Keratinocyte (primary cell): ENCODE measurements around the gene SHC3. TPM values are rescaled to one million over a fixed set of nuclear protein-coding genes. Genes with fewer than 3 reads are reported as not detected.

Experiments used
- DNase-seq: peaks from one replicate; pipeline ENCODE4 v3.0.0-alpha.2; 2011; ENCODE audit warnings: low read depth, missing footprints, low spot score
- FAIRE-seq: peaks from 2 replicates; lab custom pipeline; 2011; peaks lifted over from hg19 to GRCh38; lab: Jason Lieb, UNC
- H2AFZ ChIP-seq: 2 replicates; pipeline ENCODE4 v1.6.0; 2012; ENCODE audit warnings: low read length, control low read depth, inconsistent platforms; ENCODE audit not compliant: control insufficient read depth
- H3K27ac ChIP-seq: 2 replicates; pipeline ENCODE4 v1.5.1; 2011; ENCODE audit warnings: low read length; ENCODE audit not compliant: control insufficient read depth, insufficient read depth
- H3K27me3 ChIP-seq: 3 replicates; pipeline ENCODE4 v1.6.0; 2011; ENCODE audit warnings: low read length; ENCODE audit not compliant: control insufficient read depth, insufficient read depth; ENCODE audit errors: extremely low read depth
- H3K36me3 ChIP-seq, 2 experiments: 2 replicates in 1 of 2; 3 replicates in 1 of 2; pipeline ENCODE4 v1.5.1; 2011; ENCODE audit warnings: low read length in 2 of 2, mild to moderate bottlenecking in 1 of 2; ENCODE audit not compliant: control insufficient read depth in 2 of 2, insufficient read depth in 2 of 2; ENCODE audit errors: extremely low read depth in 1 of 2
- H3K4me1 ChIP-seq: 3 replicates; pipeline ENCODE4 v1.5.1; 2011; ENCODE audit warnings: low read length; ENCODE audit not compliant: control insufficient read depth, insufficient read depth; ENCODE audit errors: extremely low read depth
- H3K4me2 ChIP-seq: 3 replicates; pipeline ENCODE4 v1.6.0; 2011; ENCODE audit warnings: low read depth, low read length; ENCODE audit not compliant: control insufficient read depth, insufficient read depth; ENCODE audit errors: extremely low read depth
- H3K4me3 ChIP-seq, 3 experiments: fragments of 200-600 bp in 1 of 3; sonication (generic) in 1 of 3; 2 replicates in 2 of 3; 3 replicates in 1 of 3; pipeline ENCODE4 v1.5.1; 2011 to 2016; ENCODE audit warnings: low read length in 3 of 3, mild to moderate bottlenecking in 3 of 3, control low read depth in 2 of 3, inconsistent platforms in 1 of 3, low read depth in 1 of 3, mixed read lengths in 1 of 3, mixed run types in 1 of 3, moderate library complexity in 1 of 3; ENCODE audit not compliant: control insufficient read depth in 2 of 3, insufficient read depth in 2 of 3; ENCODE audit errors: extremely low read depth in 1 of 3
- H3K79me2 ChIP-seq: 2 replicates; pipeline ENCODE4 v1.6.0; 2012; ENCODE audit warnings: low read length; ENCODE audit not compliant: control insufficient read depth, insufficient read depth
- H3K9ac ChIP-seq: 3 replicates; pipeline ENCODE4 v1.6.0; 2011; ENCODE audit warnings: low read length; ENCODE audit not compliant: control insufficient read depth, insufficient read depth; ENCODE audit errors: extremely low read depth
- H3K9me1 ChIP-seq: 3 replicates; pipeline ENCODE4 v1.6.0; 2011; ENCODE audit warnings: low read length; ENCODE audit not compliant: control insufficient read depth, insufficient read depth; ENCODE audit errors: extremely low read depth
- H3K9me3 ChIP-seq: 2 replicates; pipeline ENCODE4 v1.5.1; 2012; ENCODE audit warnings: low read depth, low read length; ENCODE audit not compliant: control insufficient read depth
- H4K20me1 ChIP-seq: 3 replicates; pipeline ENCODE4 v1.6.0; 2011; ENCODE audit warnings: low read length; ENCODE audit not compliant: control insufficient read depth, insufficient read depth; ENCODE audit errors: extremely low read depth
- EZH2 ChIP-seq: IDR thresholded peaks from one replicate; pipeline ENCODE4 v1.6.1; 2012; ENCODE audit warnings: inconsistent platforms, mild to moderate bottlenecking, low read length, moderate library complexity
- dilution Hi-C: fragments of 300-500 bp; cut with MboI; formaldehyde crosslinking; loops from one replicate; pipeline ENCODE4 v1.7.0; 2020; ENCODE audit warnings: low sequenced_read_pairs; ENCODE audit not compliant: extremely low pct_ligation_motif_present
- polyA plus RNA-seq, 5 experiments: library from polyadenylated mRNA; depleted of rRNA in 3 of 5; stranded (reverse) in 3 of 5; stranded (forward) in 1 of 5; unstranded in 1 of 5; fragments of >200 nt; gene quantifications; 1 replicate in 1 of 5; 2 replicates in 3 of 5; 3 replicates in 1 of 5; pipeline versions ENCODE4 v1.2.1 to v1.2.3, GENCODE V29; 2011 to 2012; ENCODE audit warnings: missing spikeins in 2 of 5, low read depth in 1 of 5, low replicate concordance in 1 of 5
- TF ChIP-seq, protein P1 (sequence below), 3 experiments: IDR thresholded peaks in 1 of 3; conservative IDR thresholded peaks in 1 of 3; optimal IDR thresholded peaks in 1 of 3; 2 replicates in 2 of 3; 3 replicates in 1 of 3; pipeline versions ENCODE3 to v1.5.1; 2011; ENCODE audit warnings: low read length in 3 of 3, mild to moderate bottlenecking in 3 of 3, moderate library complexity in 2 of 3, control low read depth in 1 of 3, inconsistent platforms in 1 of 3; ENCODE audit not compliant: insufficient read depth in 2 of 3; ENCODE audit errors: extremely low read depth in 1 of 3

SHC3 gene
- polyA plus RNA-seq, 1 donor (not counting 4 experiments of a cell fraction or from before 2014, with no cell fraction given) = 0.03 TPM

DNA sequence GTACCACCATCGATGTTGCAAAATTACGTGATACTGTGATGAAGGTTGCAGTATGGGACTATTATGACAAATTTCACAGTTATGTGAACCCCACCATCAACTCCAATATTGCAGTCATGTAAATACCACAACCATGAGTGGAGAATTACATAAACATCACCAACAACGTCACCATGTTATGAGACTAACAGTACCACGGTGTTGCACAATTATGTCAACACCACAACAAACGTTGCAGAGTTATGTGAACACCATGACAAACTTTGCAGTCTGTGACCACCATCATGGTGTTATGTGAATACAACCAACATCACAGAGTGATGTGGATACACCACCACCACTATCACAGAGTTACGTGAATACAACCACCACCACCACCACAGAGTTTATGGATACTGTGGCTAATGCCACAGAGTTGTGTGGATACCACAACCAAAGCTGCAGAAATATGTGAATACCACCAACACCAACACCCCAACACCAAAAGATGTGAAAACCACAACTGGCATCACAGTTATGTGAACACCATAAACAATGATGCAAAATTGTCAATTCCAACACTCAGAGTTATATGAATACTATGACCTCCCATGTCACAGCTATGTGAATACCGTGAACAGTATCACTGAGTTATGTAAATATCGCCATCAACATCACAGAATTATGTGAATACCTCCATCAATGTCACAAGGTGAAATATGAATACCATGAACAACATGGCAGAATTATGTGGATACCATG, 62.4 kb downstream of the SHC3 start:
- no peak overlapping the region for H2AFZ ChIP-seq
- no peaks in the 10 kb centered on the region for H3K9me1 ChIP-seq
- no peak overlapping the region for H3K9ac ChIP-seq
- H3K36me3 ChIP-seq = no peaks in the 10 kb centered on the region
- no peak overlapping the region for H3K4me3 ChIP-seq
- no peak for DNase-seq
- H3K9me3 ChIP-seq = no peaks in the 10 kb centered on the region
- H3K27me3 ChIP-seq = no peaks in the 10 kb centered on the region
- H3K27ac ChIP-seq = no peak overlapping the region
- FAIRE-seq = no peak
- H3K79me2 ChIP-seq = no peaks in the 10 kb centered on the region
- no peak overlapping the region for H3K4me2 ChIP-seq
- dilution Hi-C loops = no loop called here
- H4K20me1 ChIP-seq = no peaks in the 10 kb centered on the region
- H3K4me1 ChIP-seq = no peaks in the 10 kb centered on the region
- TF ChIP-seq, protein P1, sequence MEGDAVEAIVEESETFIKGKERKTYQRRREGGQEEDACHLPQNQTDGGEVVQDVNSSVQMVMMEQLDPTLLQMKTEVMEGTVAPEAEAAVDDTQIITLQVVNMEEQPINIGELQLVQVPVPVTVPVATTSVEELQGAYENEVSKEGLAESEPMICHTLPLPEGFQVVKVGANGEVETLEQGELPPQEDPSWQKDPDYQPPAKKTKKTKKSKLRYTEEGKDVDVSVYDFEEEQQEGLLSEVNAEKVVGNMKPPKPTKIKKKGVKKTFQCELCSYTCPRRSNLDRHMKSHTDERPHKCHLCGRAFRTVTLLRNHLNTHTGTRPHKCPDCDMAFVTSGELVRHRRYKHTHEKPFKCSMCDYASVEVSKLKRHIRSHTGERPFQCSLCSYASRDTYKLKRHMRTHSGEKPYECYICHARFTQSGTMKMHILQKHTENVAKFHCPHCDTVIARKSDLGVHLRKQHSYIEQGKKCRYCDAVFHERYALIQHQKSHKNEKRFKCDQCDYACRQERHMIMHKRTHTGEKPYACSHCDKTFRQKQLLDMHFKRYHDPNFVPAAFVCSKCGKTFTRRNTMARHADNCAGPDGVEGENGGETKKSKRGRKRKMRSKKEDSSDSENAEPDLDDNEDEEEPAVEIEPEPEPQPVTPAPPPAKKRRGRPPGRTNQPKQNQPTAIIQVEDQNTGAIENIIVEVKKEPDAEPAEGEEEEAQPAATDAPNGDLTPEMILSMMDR (optimal IDR thresholded peaks at IDR 0.05 in 1 of 3, IDR thresholded peaks at IDR 0.05 in 1 of 3, conservative IDR thresholded peaks at IDR 0.05 in 1 of 3; ENCODE audit: extremely low read depth in 1 of 3, insufficient read depth in 2 of 3, low read length in 3 of 3) = no peak
- TF ChIP-seq EZH2 = no peak

DNA sequence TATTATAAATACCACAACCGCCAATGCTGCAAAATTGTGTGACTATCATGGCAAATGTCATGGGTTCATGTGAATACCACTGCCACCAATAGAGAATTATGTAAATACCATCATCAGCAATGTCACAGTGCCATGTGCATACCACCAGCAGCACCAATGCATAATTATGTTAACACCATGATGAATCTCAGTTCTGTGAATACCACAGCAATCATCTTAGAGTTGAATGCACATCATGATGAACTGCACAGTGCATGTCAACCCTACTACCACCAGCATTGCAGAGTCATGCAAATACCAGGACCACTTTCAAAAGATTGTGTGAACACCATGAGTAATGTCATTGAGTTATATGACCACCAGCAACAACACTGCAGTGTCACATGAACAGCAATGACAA, 63.2 kb downstream of the SHC3 start:
- no peaks in the 10 kb centered on the region for H3K27me3 ChIP-seq
- H3K4me1 ChIP-seq = no peaks in the 10 kb centered on the region
- no peak overlapping the region for H3K4me3 ChIP-seq
- no peak overlapping the region for H3K4me2 ChIP-seq
- no peaks in the 10 kb centered on the region for H3K36me3 ChIP-seq
- DNase-seq (no peak), FAIRE-seq (no peak)
- H4K20me1 ChIP-seq = no peaks in the 10 kb centered on the region
- H3K27ac ChIP-seq = no peak overlapping the region
- no peak overlapping the region for H3K9ac ChIP-seq
- no peak overlapping the region for H2AFZ ChIP-seq
- no peaks in the 10 kb centered on the region for H3K79me2 ChIP-seq
- dilution Hi-C loops = no loop called here
- TF ChIP-seq EZH2 = no peak
- TF ChIP-seq, protein P1 (optimal IDR thresholded peaks at IDR 0.05 in 1 of 3, IDR thresholded peaks at IDR 0.05 in 1 of 3, conservative IDR thresholded peaks at IDR 0.05 in 1 of 3; ENCODE audit: extremely low read depth in 1 of 3, insufficient read depth in 2 of 3, low read length in 3 of 3) = no peak
- no peaks in the 10 kb centered on the region for H3K9me1 ChIP-seq
- H3K9me3 ChIP-seq = no peaks in the 10 kb centered on the region
